Smooth muscle cell (in vitro differentiated cells): Measurements from ENCODE around the gene BET1. TPM values are rescaled to one million over a fixed set of nuclear protein-coding genes. Genes with fewer than 3 reads are reported as not detected.

Source experiments
- DNase-seq: peaks from one replicate; lab custom pipeline; 2025; ENCODE audit not compliant: unreplicated experiment; lab: John Stamatoyannopoulos, UW
- H2AFZ ChIP-seq: fragments of 200-600 bp; sonication (generic); 2 replicates; pipeline ENCODE4 v1.6.0; 2016; ENCODE audit warnings: antibody characterized with exemption, low read depth, mild to moderate bottlenecking
- H3F3A ChIP-seq: fragments of 200-600 bp; sonication (generic); 2 replicates; pipeline ENCODE4 v1.6.0; 2017; ENCODE audit warnings: antibody characterized with exemption, low read depth
- H3K27ac ChIP-seq: fragments of 200-600 bp; sonication (generic); 2 replicates; pipeline ENCODE4 v1.5.1; 2016; ENCODE audit warnings: low read depth, mild to moderate bottlenecking
- H3K27me3 ChIP-seq: fragments of 200-600 bp; sonication (generic); 2 replicates; pipeline ENCODE4 v1.6.1; 2016; ENCODE audit warnings: low read depth, mild to moderate bottlenecking
- H3K36me3 ChIP-seq: fragments of 200-600 bp; sonication (generic); 2 replicates; pipeline ENCODE4 v1.5.1; 2016; ENCODE audit warnings: low read depth
- H3K4me1 ChIP-seq: fragments of 200-600 bp; sonication (generic); 2 replicates; pipeline ENCODE4 v1.5.1; 2016; ENCODE audit warnings: low read depth
- H3K4me2 ChIP-seq: fragments of 200-600 bp; sonication (generic); 2 replicates; pipeline ENCODE4 v1.6.0; 2016; ENCODE audit warnings: mild to moderate bottlenecking
- H3K4me3 ChIP-seq: fragments of 200-600 bp; sonication (generic); 2 replicates; pipeline ENCODE4 v1.5.1; 2016; ENCODE audit warnings: mild to moderate bottlenecking
- H3K79me2 ChIP-seq: fragments of 200-600 bp; sonication (generic); 2 replicates; pipeline ENCODE4 v1.6.0; 2016; ENCODE audit warnings: low read depth, mild to moderate bottlenecking
- H3K9ac ChIP-seq: fragments of 200-600 bp; sonication (generic); 2 replicates; pipeline ENCODE4 v1.6.0; 2016; ENCODE audit warnings: low read depth
- H3K9me3 ChIP-seq: fragments of 200-600 bp; sonication (generic); replicated peaks from 2 replicates; pipeline ENCODE4 v1.5.1; 2016; ENCODE audit warnings: low read depth
- H4K20me1 ChIP-seq: fragments of 200-600 bp; sonication (generic); 2 replicates; pipeline ENCODE4 v1.6.0; 2016; ENCODE audit warnings: low read depth
- CTCF ChIP-seq: fragments of 200-600 bp; sonication (generic); IDR thresholded peaks from 2 replicates; pipeline ENCODE4 v1.5.1; 2017; ENCODE audit warnings: borderline replicate concordance, mild to moderate bottlenecking, antibody characterized with exemption; ENCODE audit not compliant: insufficient read depth, poor library complexity, severe bottlenecking
- WGBS: methylation state at CpG from one replicate; pipeline ENCODE4 v1.1.7; 2016; ENCODE audit warnings: low lambda C conversion rate; 5-methylcytosine and 5-hydroxymethylcytosine counted together
- polyA plus RNA-seq: library from polyadenylated mRNA; unstranded; fragments of >200 nt; fragmentation: Nextera tagmentation; extraction: Ambion mirVana; gene quantifications from 2 replicates; pipeline ENCODE4 v1.2.1, GENCODE V29; 2016
- total RNA-seq: library from RNA; depleted of rRNA; stranded (reverse); fragments of >200 nt; gene quantifications from 2 replicates; pipeline ENCODE4 v1.2.3, GENCODE V29; 2014

Gene BET1, protein sequence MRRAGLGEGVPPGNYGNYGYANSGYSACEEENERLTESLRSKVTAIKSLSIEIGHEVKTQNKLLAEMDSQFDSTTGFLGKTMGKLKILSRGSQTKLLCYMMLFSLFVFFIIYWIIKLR
- total RNA-seq, result 59.6 and 76.3 TPM in 2 replicates
- polyA plus RNA-seq, result 45.9 and 46.8 TPM in 2 replicates

- peak within 1 kb of the TSS; percentile 98 for H2AFZ ChIP-seq
- peak within 1 kb of the TSS; percentile 81 for H3K27ac ChIP-seq
- H3K9ac ChIP-seq, result peak within 1 kb of the TSS; percentile 96
- H3F3A ChIP-seq, result no peaks in the 10 kb centered on the region
- peaks cover 9% of the 10 kb centered on the region for H3K27me3 ChIP-seq
- H3K79me2 ChIP-seq, result peaks cover 45% of the 10 kb centered on the region
- peaks cover 11% of the 10 kb centered on the region for H3K4me1 ChIP-seq
- no peaks in the 10 kb centered on the region for H4K20me1 ChIP-seq
- DNase-seq, result peak; percentile 59
- H3K9me3 ChIP-seq, result no peaks in the 10 kb centered on the region
- peak within 1 kb of the TSS; percentile 85 for H3K4me2 ChIP-seq
- TF ChIP-seq CTCF, result no peak
- no peaks in the 10 kb centered on the region for H3K36me3 ChIP-seq
- peak within 1 kb of the TSS; percentile 72 for H3K4me3 ChIP-seq
- WGBS, result 2% methylated on average over 47 of the region's 47 CpGs
These were observed at the start of gene BET1 for GRCh38 chr7:94004024-94004951. BET1 (minus strand) TSS chr7:94004355; CDS start chr7:94004216, 139 bp downstream.

GRCh38 chr7:94053532-94053931 lies 49.4 kb upstream of the BET1 start:
- 90% methylated on average over 2 of the region's 2 CpGs for WGBS
- no peaks in the 10 kb centered on the region for H3F3A ChIP-seq
- no peaks in the 10 kb centered on the region for H3K9me3 ChIP-seq
- H3K4me3 ChIP-seq, result no peak overlapping the region
- H2AFZ ChIP-seq, result no peak overlapping the region
- no peaks in the 10 kb centered on the region for H3K4me1 ChIP-seq
- H3K4me2 ChIP-seq, result no peak overlapping the region
- no peaks in the 10 kb centered on the region for H3K27me3 ChIP-seq
- H3K36me3 ChIP-seq, result no peaks in the 10 kb centered on the region
- DNase-seq, result no peak
- H3K9ac ChIP-seq, result no peak overlapping the region
- no peak for TF ChIP-seq CTCF
- no peaks in the 10 kb centered on the region for H3K79me2 ChIP-seq
- no peaks in the 10 kb centered on the region for H4K20me1 ChIP-seq
- H3K27ac ChIP-seq, result no peak overlapping the region

DNA sequence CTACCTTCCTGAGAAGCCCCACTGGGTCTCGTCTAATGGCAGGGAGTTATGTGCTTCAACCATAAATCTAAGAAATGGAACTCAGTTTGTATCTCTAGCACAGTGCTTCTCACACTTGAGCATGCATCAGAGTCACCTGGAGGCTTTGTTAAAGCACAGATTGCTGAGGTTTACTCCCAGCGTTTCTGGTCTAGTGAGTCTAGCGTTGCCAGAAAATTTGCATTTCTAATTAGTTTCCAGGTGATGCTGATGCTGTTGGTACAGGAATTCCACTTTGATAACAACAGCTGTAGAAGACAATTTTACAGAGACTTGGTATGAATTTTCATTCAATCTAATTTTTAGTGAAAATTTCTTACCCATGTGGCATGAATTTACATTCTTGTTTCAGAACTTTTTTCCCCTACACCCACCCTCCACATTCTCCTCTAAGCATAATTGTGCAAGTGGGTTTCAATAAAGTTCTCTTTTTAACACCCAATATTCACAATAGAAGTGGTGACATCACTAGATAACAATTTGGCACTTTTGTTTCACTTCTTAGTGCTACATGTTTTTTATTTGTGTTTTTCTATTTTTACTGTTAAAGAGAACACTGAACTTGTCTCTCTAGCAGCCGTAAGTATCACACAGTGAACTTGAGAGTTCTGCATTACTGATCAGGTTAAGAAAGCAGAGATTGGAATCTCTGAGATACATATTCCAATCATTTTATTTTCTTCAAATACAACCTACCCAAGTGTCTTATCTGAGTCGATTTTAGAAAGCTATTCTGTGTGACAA lies 48.4 kb upstream of the BET1 start:
- H4K20me1 ChIP-seq, result no peaks in the 10 kb centered on the region

More for the DNA sequence above, 48.4 kb upstream of the BET1 start:
- no peak overlapping the region for H3K27ac ChIP-seq
- no peak for DNase-seq
- H3K79me2 ChIP-seq, result no peaks in the 10 kb centered on the region
- H3K36me3 ChIP-seq, result no peaks in the 10 kb centered on the region
- H3F3A ChIP-seq, result no peaks in the 10 kb centered on the region
- 67% methylated on average over 5 of the region's 5 CpGs for WGBS
- H3K4me1 ChIP-seq, result no peaks in the 10 kb centered on the region
- H3K4me3 ChIP-seq, result no peak overlapping the region
- H3K9ac ChIP-seq, result no peak overlapping the region
- H2AFZ ChIP-seq, result no peak overlapping the region
- no peaks in the 10 kb centered on the region for H3K9me3 ChIP-seq
- no peaks in the 10 kb centered on the region for H3K27me3 ChIP-seq
- no peak for TF ChIP-seq CTCF
- H3K4me2 ChIP-seq, result no peak overlapping the region
